C4-2B (cell line): ENCODE results near the gene ADGRB3.

Experiments
- CTCF ChIP-seq: fragments of 450-650 bp; conservative IDR thresholded peaks from 2 replicates; pipeline ENCODE4 v1.5.1; 2017; ENCODE audit warnings: mild to moderate bottlenecking
- ZFX ChIP-seq: fragments of 450-650 bp; IDR thresholded peaks from 2 replicates; pipeline ENCODE4 v1.6.1; 2017

GRCh38 chr6:69368613-69369012, 733.5 kb downstream of the ADGRB3 start:
- TF ChIP-seq CTCF (no peak), ZFX (no peak)
